ENCODE measurements around the gene FLAD1. TPM values are rescaled to one million over a fixed set of nuclear protein-coding genes. Genes with fewer than 3 reads are reported as not detected.

FLAD1 gene
- total and polyA plus RNA-seq, 2 of the 8 experiments (the other 6 are each of a cell fraction or from before 2014, with no cell fraction given): 104 to 143 TPM

DNA sequence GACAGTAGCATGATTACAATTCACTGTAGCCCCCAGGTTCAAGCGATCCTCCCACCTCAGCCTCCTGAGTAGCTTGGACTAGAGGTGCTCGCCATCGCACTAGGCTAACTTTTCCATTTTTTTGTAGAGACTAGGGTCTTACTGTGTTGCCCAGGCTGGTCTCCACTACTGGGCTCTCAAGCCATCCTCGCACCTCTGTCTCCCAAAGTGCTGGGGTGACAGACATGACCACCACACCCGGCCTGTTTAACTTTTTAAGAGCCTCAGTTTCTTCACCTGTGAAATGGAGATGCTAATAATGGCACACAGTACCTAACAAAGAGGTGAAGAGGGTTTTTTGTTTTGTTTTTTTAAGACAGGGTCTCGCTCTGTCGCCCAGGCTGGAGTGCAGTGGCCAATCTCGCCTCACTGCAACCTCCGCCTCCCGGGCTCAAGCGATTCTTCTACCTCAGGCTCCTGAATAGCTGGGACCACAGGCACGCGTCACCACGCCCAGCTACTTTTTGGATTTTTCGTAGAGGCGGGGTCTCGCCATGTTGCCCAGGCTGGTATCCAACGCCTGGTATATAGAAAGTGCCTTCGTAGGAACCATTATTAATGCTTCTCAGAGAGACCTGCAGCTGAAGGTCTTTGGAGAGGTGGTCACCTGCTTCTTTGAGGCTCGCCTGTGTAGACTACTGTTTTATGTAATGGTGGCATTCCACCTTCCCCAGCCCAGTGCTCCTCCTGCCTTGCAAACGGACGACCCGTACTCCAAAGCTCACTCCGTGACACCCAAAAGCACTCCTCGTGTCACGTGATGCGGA is 47.2 kb upstream of the FLAD1 start:
- H3K9ac ChIP-seq (replicated peaks in 1 of 4; ENCODE audit: extremely low read depth in 1 of 4, low read depth in 3 of 4, low read length in 3 of 4): peak overlapping the region in 3 of 4 experiments; percentile 77 to 99 (median 99); a peak in 6 of 7 replicates
- CTCF ChIA-PET (ENCODE audit: partially characterized antibody): interaction anchor here (0.7 to 2.5 kb wide), 18 partner anchors 8 to 274 kb away, joined by 3 to 6 read pairs (median 3); partner anchors contain the start of gene PBXIP1
- H3K23ac ChIP-seq (ENCODE audit: insufficient read length): no peak overlapping the region

More for the DNA sequence above, 47.2 kb upstream of the FLAD1 start:
- Histone ChIP-seq H3K79me2 (ENCODE audit: control insufficient read depth in 1 of 2, insufficient read depth in 2 of 2, low read length in 2 of 2) (no peaks in the 10 kb centered on the region), H2BK5ac (ENCODE audit: low read depth, low read length) (peak overlapping the region; percentile 100), H3K36me3 (ENCODE audit: control insufficient read depth in 2 of 4, insufficient read depth in 4 of 4, low read length in 3 of 4) (no peaks in the 10 kb centered on the region), H3K27me3 (replicated peaks in 1 of 4; ENCODE audit: control insufficient read depth in 3 of 4, extremely low read depth in 1 of 4, insufficient read depth in 3 of 4, low read length in 3 of 4) (no peaks in the 10 kb centered on the region), H3K14ac (ENCODE audit: insufficient read length) (no peak overlapping the region), H4K5ac (ENCODE audit: insufficient read length, low read depth, low read length) (peak overlapping the region; percentile 43), H3K23me2 (ENCODE audit: low read depth, low read length) (peaks cover 12% of the 10 kb centered on the region), H4K91ac (replicated peaks; ENCODE audit: insufficient read length, low read length) (peak overlapping the region; percentile 93), H3K18ac (ENCODE audit: extremely low read depth, low read length) (no peak overlapping the region; the same call in 1 of the 2 replicates), H3K4me3 (ENCODE audit: extremely low read depth in 1 of 4, insufficient read depth in 2 of 4, low read depth in 3 of 4, low read length in 4 of 4) (peak overlapping the region; percentile 71 to 87 (median 72)), H2BK20ac (ENCODE audit: low read length) (0 out of 2 replicates have a peak overlapping the region, but pooled peaks have one; percentile 82), H3K4me1 (replicated peaks in 1 of 4; ENCODE audit: control insufficient read depth in 3 of 4, insufficient read depth in 4 of 4, low read length in 3 of 4) (peaks cover 0 to 9% (median 5%) of the 10 kb centered on the region in 4 experiments; a peak in 4 of 7 replicates), H2BK120ac (replicated peaks; ENCODE audit: low read depth, low read length) (peak overlapping the region; percentile 44), H2AFZ (ENCODE audit: low read length) (0 out of 2 replicates have a peak overlapping the region, but pooled peaks have one; percentile 3), H4K8ac (ENCODE audit: extremely low read depth, insufficient read depth, low read length) (peak overlapping the region; percentile 98; the same call in 1 of the 2 replicates), H4K20me1 (replicated peaks in 1 of 2; ENCODE audit: control insufficient read depth in 1 of 2, insufficient read depth in 2 of 2, low read length in 2 of 2) (no peaks in the 10 kb centered on the region), H3K9me3 (ENCODE audit: insufficient read depth in 2 of 2, low read depth in 1 of 2, low read length in 1 of 2) (no peaks in the 10 kb centered on the region), H2BK15ac (ENCODE audit: low read length) (peak overlapping the region; percentile 83; the same call in 1 of the 2 replicates), H3K79me1 (ENCODE audit: low read depth, low read length) (no peaks in the 10 kb centered on the region; the same call in 1 of the 2 replicates), H3K56ac (replicated peaks; ENCODE audit: insufficient read length, low read depth, low read length) (peak overlapping the region; percentile 48), H2AK5ac (ENCODE audit: low read depth, low read length) (0 out of 2 replicates have a peak overlapping the region, but pooled peaks have one; percentile 11), H2BK12ac (ENCODE audit: low read depth, low read length) (peak overlapping the region; percentile 89), H3K27ac (ENCODE audit: low read depth, low read length) (peak overlapping the region; percentile 99), H3K4me2 (ENCODE audit: insufficient read depth in 1 of 2, low read depth in 2 of 2, low read length in 2 of 2) (peak overlapping the region; percentile 79 to 94), H3K4ac (replicated peaks; ENCODE audit: insufficient read length, low read depth, low read length) (no peak overlapping the region)
- 53% methylated on average over 27 of the region's 27 CpGs; no CpG with 5 or more reads in 1 of the 2 experiments for WGBS, 2 experiments (ENCODE audit: extremely low coverage in 1 of 2, insufficient coverage in 1 of 2, insufficient read length in 1 of 2, insufficient replicate concordance in 2 of 2, low coverage in 1 of 2, low lambda C conversion rate in 2 of 2, missing lambda C conversion rate in 1 of 2)
- peak; percentile 49; the same call in 1 of the 2 replicates for TF ChIP-seq KDM1A (IDR thresholded peaks at IDR 0.05; ENCODE audit: borderline replicate concordance, low read length)
- TF ChIP-seq USF2 (IDR thresholded peaks at IDR 0.05; ENCODE audit: low read length): peak; percentile 92
- no peak for TF ChIP-seq GABPA (IDR thresholded peaks at IDR 0.05; ENCODE audit: borderline replicate concordance, insufficient read depth, low read length)
- peak in 1 of 2 experiments; percentile 51; a peak in 1 of 3 replicates for TF ChIP-seq POLR2A (IDR thresholded peaks at IDR 0.05; ENCODE audit: control extremely low read depth in 1 of 2, low read depth in 2 of 2, low read length in 2 of 2)
- TF ChIP-seq, protein P1, sequence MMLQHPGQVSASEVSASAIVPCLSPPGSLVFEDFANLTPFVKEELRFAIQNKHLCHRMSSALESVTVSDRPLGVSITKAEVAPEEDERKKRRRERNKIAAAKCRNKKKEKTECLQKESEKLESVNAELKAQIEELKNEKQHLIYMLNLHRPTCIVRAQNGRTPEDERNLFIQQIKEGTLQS (IDR thresholded peaks at IDR 0.05; ENCODE audit: insufficient read depth, low read depth, low read length): peak; percentile 58; the same call in 1 of the 2 replicates
- POLR2A ChIA-PET (ENCODE audit: partially characterized antibody): interaction anchor here (0.6 to 2.6 kb wide), 32 partner anchors 8 to 376 kb away, joined by 3 to 22 read pairs (median 4); partner anchors contain the start of genes ADAM15, ADAR, FLAD1 and LENEP
- no peak for DNase-seq (ENCODE audit: low read depth in 1 of 2, low spot score in 2 of 2)
- no peak for FAIRE-seq

Data from H1 (cell line).